Sciatic nerve (tissue), 1 donor: ENCODE data around the gene SHLD2. TPM values are rescaled to one million over a fixed set of nuclear protein-coding genes. Genes with fewer than 3 reads are reported as not detected.

Experiments
- total RNA-seq: library from RNA; stranded (reverse); fragmentation: NEBNext Ultra II Directional; extraction: Animal tissue kit (Norgen Biotek cat#: 25700); gene quantifications from one replicate; pipeline ENCODE4 v1.2.1, GENCODE V29; 2021
- donor health status: DM: no; HTN: no; CAD: no.

SHLD2 gene
- total RNA-seq, 1 donor from 2014 or later, result 25.8 TPM

Other genes with a start within 250 kb of the SHLD2 start
- 66.2 TPM for gene MMRN2, start 137.6 kb upstream of the SHLD2 start, total RNA-seq
- gene SNCG, start 136.6 kb upstream of the SHLD2 start, total RNA-seq, result 132 TPM
- 599 TPM for gene ADIRF, start 126.7 kb upstream of the SHLD2 start, total RNA-seq
- gene FAM25A, start 74.9 kb upstream of the SHLD2 start, total RNA-seq, result not detected
- 141 TPM for gene GLUD1, start 363 bp upstream of the SHLD2 start, total RNA-seq
- 0.89 TPM for gene NUTM2A, start 130.2 kb downstream of the SHLD2 start, total RNA-seq